ENCODE measurements around the gene HES3.

Gene HES3

DNA sequence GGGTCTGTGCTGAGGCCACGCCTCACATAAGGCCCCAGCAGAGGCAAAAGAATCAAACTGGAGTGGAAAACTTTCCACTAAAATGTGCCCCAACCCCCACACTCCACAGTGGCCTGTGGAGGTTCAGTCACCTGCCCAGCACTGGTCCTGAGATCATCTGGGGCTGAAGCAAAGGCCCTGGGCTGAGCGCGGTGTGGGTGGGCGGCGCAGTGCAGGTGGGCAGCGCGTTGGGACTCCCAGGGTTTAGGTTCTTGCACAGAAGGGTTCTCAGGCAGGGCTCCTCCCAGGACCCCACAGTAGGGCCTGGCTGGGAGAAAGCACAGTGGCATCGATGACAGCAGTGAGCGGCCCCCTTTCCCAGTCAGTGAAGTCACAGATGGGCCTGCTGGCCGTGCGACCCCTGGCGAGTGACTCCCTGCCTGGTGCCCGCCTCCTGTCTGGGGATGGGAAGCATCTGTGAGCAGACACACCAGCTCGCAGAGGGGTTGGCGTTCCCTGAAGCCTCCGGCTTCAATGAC lies 30.7 kb downstream of the HES3 start:
- DNase-seq, result peak in 1 of 10 donors; percentile 74
- intact Hi-C loops (cut with DNase I), result no loop called here

DNA sequence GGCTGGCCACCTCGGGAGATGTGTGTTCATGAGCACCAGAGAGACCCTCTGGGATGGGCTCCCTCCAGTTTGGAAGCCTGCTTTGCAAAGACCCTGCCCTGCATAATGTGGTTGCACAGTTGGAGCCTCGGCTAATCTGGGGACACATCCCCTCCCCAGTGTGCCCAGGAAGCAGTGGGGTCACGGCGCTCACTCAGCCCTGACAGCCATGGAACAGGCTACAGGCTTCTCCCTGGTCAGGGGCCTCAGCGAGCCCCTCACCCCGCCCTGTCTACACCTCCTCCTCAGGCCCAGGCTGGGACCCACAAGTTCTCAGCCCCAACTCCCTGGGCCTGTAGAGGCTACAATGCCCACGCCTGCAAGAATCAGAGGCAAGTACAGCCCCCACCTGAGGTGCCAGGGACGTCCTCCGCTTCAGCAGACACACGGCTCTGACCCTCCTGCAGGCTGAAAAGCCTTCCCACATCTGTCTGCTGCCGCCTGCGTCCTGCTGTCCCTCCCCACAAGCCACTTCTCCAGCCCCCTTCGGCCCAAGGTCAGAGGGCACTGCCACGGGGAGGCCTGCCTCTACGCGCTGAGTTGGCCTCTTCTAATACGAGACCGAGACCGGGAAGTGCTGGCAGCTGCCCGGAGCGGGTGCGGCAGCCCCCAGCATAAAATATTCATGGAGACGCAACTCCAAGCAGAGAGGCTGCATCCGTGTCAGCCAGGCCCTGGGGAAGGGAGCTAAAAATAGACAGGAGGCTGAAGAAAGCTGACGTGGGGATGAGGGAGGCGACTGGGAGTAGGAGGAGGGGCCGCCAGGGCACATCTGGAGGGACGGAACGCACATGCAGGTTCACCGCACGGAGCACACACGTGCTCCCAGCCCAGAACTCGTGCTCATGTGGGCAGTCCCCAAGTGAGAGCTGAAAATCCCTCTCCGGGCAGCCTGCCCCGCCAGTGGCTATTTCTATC lies 32.1 kb downstream of the HES3 start:
- DNase-seq, result peak in 3 of 10 donors; percentile 33 to 83 (median 43)
- intact Hi-C loops (cut with DNase I), result no loop called here

DNA sequence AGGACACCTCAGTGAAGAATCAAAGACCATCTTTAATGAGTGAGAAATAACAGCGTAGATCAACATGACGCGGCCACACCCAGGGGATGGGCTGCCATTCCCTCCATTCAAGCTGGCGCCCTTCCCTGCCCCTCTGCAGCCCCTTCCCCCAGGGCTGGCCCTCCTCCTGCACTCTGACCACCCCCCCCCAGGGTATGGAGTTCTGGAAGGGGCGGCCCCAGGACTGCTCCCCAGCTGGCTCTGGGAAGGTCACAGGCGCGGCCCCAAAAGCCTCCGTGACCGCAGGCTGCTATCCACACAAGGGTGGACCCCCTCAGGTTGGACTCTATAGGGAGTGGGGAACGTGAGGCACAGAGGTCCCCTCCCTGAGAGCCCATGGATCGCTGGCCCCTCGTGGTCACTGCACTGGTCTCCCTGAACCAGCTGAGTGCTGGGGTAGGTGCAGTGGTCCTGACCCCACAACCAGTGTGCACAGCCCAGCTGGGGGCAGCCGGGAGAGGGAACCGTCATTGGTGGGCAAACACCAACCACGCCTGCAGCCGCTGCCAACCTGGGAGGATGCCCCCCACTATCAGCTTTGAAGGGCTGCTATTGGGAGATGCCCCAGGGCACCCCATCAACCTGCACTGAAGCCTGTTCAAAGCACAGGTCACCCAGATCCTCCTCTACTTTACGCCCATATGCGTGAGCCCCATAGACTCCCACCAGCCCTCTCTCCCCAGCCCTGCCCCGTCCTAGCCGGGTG lies 33.0 kb downstream of the HES3 start:
- intact Hi-C loops (cut with DNase I), result no loop called here
- no peak for DNase-seq

DNA sequence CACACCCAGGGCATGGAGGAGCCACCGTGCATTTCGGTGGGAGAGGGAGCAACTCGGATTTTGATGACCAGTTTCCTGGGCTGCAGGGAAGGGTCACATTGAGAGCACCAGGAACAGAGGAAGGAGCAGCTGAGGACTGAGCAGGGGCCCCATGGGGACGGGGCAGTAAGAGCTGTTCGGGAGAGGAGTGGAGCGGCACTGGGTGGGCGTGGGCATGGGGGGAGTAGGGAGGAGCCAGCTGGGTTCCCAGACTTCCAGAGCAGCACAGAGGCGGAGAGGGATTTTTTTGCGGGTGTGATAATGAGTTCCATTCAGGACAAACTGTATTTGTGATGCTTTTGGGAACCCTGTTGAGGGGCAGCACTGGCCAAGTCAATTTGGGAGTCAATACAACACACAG lies 34.3 kb downstream of the HES3 start:
- intact Hi-C loops (cut with DNase I), result no loop called here
- DNase-seq, result no peak

DNA sequence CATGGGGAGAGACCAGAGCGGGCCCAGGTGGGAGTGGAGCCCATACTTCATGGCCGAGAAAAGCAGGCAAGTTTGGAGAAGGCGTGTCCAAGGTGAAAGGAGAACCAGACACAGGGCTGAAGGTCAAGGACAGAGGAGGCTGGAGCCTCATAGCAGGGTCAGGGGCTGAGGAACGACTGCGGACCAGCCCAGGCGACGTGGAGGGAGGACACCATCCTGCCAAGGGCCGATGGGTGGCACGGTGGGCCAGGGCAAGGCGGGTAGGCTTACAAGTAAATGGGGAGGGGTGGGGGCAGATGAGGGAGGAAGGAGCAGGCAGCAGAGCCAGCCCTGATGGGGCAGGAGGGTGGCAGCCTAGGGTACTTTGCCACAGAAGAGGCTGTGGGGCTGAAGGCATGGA lies 35.1 kb downstream of the HES3 start:
- no peak for DNase-seq
- intact Hi-C loops (cut with DNase I), result no loop called here

DNA sequence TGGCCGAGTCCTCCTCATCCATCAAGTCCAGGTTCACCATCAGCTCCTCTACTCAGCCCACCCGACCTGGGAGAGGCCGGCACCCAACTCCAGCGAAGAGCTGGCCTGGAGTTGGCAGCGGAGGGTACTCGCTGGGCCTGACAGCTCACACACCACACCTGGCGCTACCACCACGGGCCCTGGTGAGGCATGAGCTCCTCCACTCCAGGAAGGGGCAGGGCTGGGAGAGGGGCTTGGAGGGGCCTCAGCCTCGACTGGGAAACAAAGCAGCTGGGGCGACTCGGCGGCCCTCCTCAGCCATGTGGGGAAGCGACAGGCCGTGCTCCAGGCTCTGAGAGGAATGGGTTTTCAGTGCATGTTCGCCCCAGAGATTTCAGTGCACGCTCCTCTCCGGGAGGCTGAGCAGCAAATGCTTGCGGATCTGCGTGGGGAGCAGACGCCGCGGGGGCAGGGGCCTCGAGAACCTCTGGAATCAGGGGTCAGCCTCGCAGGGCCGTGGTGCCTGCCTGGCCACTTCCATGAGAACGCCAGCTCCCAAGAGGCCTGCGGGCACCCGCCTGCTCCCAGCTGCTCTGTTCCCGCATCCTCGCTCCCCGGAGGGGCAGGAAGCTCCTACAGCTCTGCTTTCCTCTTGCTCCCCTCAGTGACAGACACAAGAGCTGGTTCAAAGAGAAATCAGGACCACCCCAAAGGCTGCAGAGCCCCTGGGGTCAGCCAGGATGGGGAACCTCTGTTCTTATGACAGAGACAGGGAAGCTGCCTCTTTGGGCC lies 35.8 kb downstream of the HES3 start:
- DNase-seq, result no peak
- intact Hi-C loops (cut with DNase I), result no loop called here

DNA sequence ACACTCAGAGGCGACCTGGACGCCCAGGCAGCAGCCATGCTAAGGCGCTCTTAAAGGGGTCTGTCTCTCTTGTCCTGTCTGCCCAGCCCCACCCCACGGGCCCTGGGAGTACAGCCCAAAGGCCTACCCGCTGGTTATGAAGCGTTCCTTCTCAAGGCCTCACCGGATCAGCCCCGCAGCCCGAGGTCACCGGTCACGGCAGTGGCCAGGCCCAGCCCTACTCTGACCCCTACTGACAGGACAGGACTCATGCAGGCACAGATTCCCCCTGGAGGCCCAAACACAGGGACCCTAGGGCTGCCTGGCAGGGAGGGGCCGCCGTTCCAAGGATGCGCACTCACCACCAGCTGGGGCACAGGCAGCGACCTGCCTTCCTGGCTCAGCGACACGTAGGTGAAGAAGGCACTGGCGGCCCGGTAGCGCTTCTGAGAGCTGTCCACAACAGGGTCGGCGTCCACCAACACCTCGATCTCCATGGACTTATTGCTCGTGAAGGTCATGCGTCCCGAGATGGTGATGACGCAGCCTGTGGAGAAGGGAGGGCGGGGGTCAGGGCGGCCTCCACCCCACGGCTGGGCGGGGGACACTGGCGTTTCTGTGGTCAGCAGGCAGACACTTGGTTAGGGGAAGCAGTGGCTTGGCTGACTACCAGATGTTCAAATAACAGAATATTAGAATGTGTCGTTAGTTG lies 36.9 kb downstream of the HES3 start:
- no peak for DNase-seq
- intact Hi-C loops (cut with DNase I), result no loop called here

DNA sequence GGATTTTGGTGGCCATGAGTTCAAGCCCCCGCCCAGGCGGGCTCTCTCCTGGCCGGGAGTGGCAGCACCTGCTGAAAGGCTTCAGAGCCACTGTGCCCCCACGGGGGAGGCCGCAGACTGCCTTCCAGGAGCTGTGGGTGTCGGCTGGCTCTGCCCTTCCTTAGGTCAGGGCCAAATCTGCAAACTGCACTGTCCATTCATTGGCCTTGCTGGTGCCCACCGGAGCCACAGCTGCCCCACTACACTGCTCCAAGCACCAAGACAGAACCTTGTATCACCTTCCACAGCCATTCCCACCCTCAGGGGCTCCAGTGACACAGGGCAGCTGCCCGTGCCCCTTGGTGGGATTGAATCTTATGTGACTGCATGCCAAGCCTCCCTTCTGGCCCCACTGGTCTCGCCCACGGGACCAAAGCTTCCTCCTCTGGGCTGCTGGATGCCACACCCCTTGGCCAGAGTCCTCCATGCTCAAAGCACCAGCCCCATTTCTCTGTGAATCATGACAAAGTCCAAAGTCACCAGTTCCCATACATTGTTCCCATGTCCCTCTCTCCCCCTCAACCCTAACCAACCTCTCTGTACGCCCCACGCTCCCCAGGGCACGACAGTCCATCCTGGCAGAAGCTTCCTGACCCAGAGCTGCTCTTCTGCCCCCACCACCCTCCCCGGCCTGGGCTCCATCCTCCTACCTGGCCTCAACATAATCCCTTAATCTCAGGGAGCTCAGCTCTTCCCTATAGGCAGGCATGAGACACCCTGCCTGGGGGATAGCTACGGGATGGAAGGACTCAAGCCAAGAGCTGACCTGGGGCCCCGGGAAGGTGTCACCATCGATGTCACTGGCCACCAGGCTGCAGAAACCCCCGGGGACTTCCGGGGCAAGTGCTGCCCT lies 37.8 kb downstream of the HES3 start:
- intact Hi-C loops (cut with DNase I), result no loop called here
- no peak for DNase-seq

DNA sequence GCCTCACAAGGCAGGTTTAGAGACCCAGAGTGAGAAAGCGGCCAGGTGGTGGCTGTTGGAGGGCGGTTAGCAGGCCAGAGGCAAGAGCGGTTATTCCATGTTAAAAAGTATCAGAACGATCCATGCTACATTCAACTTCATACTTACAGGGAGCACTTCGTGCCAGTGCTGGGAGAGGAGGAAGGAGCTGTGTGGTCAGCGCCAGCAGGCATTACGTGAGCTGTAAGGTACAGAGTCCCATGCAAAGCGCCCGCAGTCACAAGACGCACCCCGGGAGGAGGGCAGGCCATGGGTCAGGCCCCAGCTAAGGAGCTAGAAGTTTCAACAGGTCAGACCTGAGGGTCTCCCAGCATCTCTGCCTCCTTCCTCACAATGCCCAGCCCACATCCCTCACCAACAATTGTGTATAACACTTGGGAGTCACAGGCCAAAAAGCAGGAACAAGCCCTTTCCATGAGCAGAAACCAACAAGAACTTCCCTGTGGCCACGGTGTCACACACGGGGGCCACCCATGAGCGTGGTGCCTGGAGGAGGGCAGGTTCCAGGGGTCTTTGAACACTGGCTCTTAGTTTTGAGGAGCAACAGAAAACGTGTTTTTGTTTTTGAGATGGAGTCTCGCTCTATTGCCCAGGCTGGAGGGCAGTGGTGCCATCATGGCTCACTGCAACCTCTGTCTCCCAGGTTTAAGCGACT lies 38.7 kb downstream of the HES3 start:
- DNase-seq, result no peak
- intact Hi-C loops (cut with DNase I), result no loop called here

DNA sequence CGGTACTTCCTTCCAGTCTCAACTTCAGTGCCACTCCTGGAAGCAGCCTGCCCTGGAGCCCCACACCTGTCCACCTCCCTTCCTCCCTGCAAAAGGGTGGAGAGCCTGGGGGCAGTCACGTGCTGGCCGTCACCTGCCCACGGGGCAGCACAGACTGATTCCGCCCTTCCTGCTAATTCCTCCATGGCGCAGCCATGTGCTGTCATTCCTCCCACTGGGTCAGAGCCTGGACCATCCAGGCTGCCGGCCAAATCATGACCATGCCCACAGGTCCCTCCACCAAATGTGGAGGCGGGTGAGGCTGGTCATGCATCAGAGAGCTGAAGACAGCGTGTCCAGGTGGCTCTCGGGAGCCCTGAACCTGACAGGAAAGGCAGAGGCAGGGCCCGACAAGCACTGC lies 41.4 kb downstream of the HES3 start:
- DNase-seq, result no peak
- intact Hi-C loops (cut with DNase I), result no loop called here

DNA sequence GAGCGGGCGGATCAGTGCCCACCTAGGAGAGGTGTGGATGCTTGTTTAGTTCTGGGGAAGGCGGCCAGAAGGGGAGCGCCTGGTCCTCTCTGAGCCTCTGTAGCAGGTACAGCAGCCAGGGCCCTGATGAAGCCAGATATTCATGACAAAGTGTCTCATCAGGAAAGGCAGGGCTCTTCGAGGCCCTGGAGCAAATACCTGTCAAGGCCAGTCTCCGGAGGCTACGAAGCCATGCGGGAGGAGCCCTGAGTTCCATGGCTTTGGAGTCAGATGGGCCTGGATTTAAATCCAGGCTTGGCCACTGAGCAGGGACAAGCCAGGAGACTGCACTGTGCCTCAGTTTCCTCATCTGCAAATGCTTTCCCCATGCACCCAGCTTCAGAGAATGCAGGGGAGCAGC lies 42.3 kb downstream of the HES3 start:
- DNase-seq, result no peak
- intact Hi-C loops (cut with DNase I), result no loop called here

DNA sequence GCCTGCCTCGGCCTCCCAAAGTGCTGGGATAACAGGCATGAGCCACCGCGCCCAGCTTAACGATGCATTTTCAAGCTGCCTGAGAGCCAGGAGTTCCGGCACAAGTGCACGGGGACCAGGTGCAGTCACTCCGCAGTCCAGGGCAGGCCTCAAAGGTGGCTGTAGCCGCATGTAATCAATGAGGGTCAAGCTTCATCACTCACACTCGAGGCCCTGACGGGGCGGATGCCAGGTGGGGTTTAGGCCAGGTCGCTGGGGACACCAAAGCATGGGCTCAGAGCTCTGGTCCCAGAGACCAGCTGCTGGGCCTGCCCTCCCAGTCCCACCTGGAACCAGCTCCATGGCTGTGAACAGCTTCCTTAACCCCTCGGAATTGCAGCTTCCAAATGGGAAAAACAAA lies 43.0 kb downstream of the HES3 start:
- intact Hi-C loops (cut with DNase I), result no loop called here
- no peak for DNase-seq

DNA sequence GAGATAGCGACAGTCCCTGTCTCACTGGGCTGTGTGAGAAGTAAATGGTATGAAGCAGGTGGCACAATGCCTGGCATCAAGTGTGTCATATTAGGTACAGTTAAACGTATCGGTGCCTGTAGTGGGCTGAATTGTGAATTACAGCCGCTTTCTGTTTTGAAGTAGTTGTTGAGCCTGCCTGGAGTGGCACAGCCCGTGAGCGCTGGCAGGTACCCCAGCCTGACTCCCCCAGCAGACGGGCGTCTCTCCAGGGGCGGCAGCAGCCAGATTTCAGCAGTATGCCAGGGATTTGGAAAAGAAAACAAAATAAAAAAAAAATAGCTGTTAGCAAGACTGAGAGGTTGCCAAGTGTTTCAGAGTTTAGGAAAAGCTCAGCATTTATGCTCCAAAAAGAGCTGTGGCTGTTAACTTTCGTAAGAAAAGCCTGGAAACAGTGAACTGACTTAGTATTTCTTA lies 43.5 kb downstream of the HES3 start:
- peak in 9 of 10 donors; percentile 50 to 95 (median 76) for DNase-seq
- intact Hi-C loops (cut with DNase I), result no loop called here

DNA sequence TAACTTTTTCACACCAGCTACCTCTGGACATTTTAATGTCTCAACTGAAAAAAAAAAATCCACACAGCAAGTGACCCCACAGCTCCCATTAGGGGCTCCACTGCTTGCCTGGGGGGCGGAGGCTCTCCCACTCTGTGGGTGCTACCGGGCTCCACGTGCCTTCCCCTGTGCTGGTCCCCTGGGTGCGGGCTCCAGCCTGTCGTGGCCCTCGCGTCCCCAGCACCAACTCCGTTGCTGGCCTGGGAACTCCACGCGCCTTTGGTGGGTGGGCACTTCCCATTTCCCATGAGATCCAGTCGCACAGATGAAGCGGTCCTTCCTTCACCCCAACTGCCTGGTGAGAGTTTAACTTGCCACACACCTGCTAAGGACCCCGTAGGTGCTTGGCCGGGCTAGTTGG lies 44.0 kb downstream of the HES3 start:
- intact Hi-C loops (cut with DNase I), result no loop called here
- no peak for DNase-seq

DNA sequence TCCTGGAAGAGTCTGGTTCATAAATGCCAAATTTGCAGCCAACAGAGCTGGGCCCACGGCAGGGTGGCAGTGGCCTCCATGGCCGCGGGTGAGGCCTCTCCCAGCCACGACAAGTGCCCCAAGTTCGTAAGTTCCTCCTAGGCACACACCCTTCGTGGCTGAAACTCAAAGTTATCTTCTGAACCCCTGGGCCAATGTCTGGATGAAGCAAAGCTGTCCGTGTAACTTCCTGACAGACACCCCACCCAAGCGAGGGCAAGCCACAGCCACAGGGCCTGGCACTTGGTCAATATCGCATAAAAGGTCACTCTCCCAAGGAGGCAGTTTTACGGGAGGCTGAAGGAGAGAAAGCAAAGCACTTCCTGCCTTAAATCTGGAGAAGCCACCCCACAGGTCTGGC lies 44.7 kb downstream of the HES3 start:
- no peak for DNase-seq
- intact Hi-C loops (cut with DNase I), result no loop called here

DNA sequence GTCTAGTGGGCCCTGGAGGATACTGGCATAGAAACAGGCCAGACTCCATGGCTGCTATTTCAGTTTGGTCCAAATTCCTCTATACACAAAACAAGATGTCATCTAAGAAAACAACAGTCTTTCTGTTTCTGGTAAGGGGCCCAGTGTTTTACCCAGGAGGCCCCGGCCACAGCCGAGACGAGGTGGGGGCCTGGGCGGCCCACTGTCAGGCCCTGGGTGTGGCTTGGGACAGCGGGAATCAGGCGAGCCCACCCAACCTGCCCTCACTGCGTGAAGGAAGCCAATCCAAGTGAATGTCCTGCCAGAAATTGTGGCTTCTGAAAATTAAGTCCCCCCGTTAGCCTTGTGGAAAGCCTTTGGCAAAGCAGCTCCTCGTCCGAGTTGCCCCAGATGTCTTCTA lies 48.1 kb downstream of the HES3 start:
- no peak for DNase-seq
- intact Hi-C loops (cut with DNase I), result no loop called here

DNA sequence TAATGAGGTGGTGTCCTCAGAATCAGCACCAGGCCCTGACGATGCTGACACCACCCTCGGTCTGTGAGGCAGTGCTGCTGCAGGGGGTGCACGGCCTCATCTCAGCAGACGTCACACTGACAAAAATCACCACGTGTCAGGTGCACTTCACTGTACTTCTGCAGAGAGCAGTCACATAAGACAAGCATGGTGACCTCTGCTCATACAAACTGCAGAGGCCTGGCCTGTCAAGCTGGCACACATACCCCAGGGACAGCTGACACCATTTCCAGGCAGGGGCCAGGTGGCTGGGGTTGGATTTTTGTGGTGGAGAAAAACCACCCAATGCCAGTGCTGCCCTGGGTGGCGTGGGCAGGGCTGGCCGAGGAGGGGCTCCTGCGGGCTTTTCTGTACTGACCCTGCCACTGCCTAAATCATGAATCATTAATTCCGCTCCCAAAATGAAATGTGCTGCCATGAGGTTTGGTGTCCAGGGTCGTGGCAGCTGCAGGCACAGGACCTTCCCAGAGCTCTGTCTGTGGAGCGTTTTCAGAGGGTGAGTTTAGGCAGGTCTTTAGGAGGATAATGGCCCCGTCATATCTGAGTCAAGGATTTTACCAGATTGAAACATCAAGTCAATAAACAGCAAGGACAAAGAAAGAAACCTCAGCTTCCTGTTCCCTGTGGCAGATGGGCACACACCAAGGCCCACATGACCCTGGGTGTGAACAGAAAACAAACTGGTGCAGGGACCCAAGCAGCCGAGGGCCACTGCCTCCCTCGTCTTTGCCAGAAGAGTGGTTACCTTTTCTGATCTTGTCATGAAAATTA lies 50.3 kb downstream of the HES3 start:
- intact Hi-C loops (cut with DNase I), result no loop called here

More for the DNA sequence above, 50.3 kb downstream of the HES3 start:
- DNase-seq, result no peak
